H1 (cell line): ENCODE results near the gene RGS16. TPM values are rescaled to one million over a fixed set of nuclear protein-coding genes. Genes with fewer than 3 reads are reported as not detected.

ENCODE experiments used
- CTCF ChIA-PET: fragments of 300-600 bp; sonication (Branson Sonifier 250); formaldehyde crosslinking; loops from one replicate; lab custom pipeline; 2021; ENCODE audit not compliant: partially characterized antibody; lab: Charles Lee
- POLR2A ChIA-PET: fragments of 300-600 bp; sonication (Branson Sonifier 250); formaldehyde crosslinking; loops from one replicate; lab custom pipeline; 2021; ENCODE audit warnings: inconsistent platforms; ENCODE audit not compliant: partially characterized antibody; lab: Charles Lee
- DNase-seq, 2 experiments: peaks; one replicate each; pipeline versions ENCODE4 v3.0.0 to v3.0.0-alpha.2; 2010 to 2022; ENCODE audit warnings: low spot score in 2 of 2, low read depth in 1 of 2, mixed read lengths in 1 of 2
- FAIRE-seq: peaks from 2 replicates; lab custom pipeline; 2011; peaks lifted over from hg19 to GRCh38; lab: Jason Lieb, UNC
- H2AFZ ChIP-seq: 2 replicates; pipeline ENCODE4 v1.8.1; 2012; ENCODE audit warnings: low read length, inconsistent platforms
- H2AK5ac ChIP-seq: 2 replicates; pipeline ENCODE4 v1.6.1; 2013; ENCODE audit warnings: low read depth, low read length
- H2BK120ac ChIP-seq: replicated peaks from 2 replicates; pipeline ENCODE3; 2013; ENCODE audit warnings: low read depth, low read length, inconsistent platforms
- H2BK12ac ChIP-seq: 2 replicates; pipeline ENCODE4 v1.6.1; 2013; ENCODE audit warnings: low read depth, low read length
- H2BK15ac ChIP-seq: 2 replicates; pipeline ENCODE4 v1.6.1; 2013; ENCODE audit warnings: low read length
- H2BK20ac ChIP-seq: 2 replicates; pipeline ENCODE4 v1.6.1; 2013; ENCODE audit warnings: low read length
- H2BK5ac ChIP-seq: 2 replicates; pipeline ENCODE4 v1.6.1; 2013; ENCODE audit warnings: low read depth, low read length
- H3K14ac ChIP-seq: 2 replicates; pipeline ENCODE4 v1.6.1; 2013; ENCODE audit warnings: inconsistent platforms; ENCODE audit not compliant: insufficient read length
- H3K18ac ChIP-seq: 2 replicates; pipeline ENCODE4 v1.6.1; 2013; ENCODE audit warnings: low read length; ENCODE audit errors: extremely low read depth
- H3K23ac ChIP-seq: 2 replicates; pipeline ENCODE4 v1.6.1; 2013; ENCODE audit warnings: inconsistent platforms; ENCODE audit not compliant: insufficient read length
- H3K23me2 ChIP-seq: 2 replicates; pipeline ENCODE4 v1.6.1; 2013; ENCODE audit warnings: low read depth, low read length
- H3K27ac ChIP-seq: 2 replicates; pipeline ENCODE4 v1.6.1; 2011; ENCODE audit warnings: low read depth, low read length, inconsistent platforms
- H3K27me3 ChIP-seq, 4 experiments: replicated peaks in 1 of 4; 1 replicate in 1 of 4; 2 replicates in 3 of 4; pipeline versions ENCODE4 v1.6.1 to v1.8.1; 2011 to 2013; ENCODE audit warnings: low read length in 3 of 4, mild to moderate bottlenecking in 3 of 4, inconsistent platforms in 2 of 4, mixed read lengths in 2 of 4, moderate library complexity in 1 of 4; ENCODE audit not compliant: control insufficient read depth in 3 of 4, insufficient read depth in 3 of 4; ENCODE audit errors: extremely low read depth in 1 of 4
- H3K36me3 ChIP-seq, 4 experiments: 2 replicates each; pipeline versions ENCODE4 v1.6.1 to v1.8.1; 2011 to 2013; ENCODE audit warnings: mild to moderate bottlenecking in 4 of 4, low read length in 3 of 4, moderate library complexity in 2 of 4, control low read depth in 1 of 4, inconsistent platforms in 1 of 4; ENCODE audit not compliant: insufficient read depth in 4 of 4, control insufficient read depth in 2 of 4
- H3K4ac ChIP-seq: replicated peaks from 2 replicates; pipeline ENCODE3; 2013; ENCODE audit warnings: low read length, low read depth, mixed read lengths, inconsistent platforms; ENCODE audit not compliant: insufficient read length
- H3K4me1 ChIP-seq, 4 experiments: replicated peaks in 1 of 4; 1 replicate in 1 of 4; 2 replicates in 3 of 4; pipeline versions ENCODE4 v1.6.1 to v1.8.1; 2011 to 2013; ENCODE audit warnings: low read length in 3 of 4, inconsistent platforms in 2 of 4, mixed read lengths in 1 of 4; ENCODE audit not compliant: insufficient read depth in 4 of 4, control insufficient read depth in 3 of 4
- H3K4me2 ChIP-seq, 2 experiments: 2 replicates each; pipeline versions ENCODE4 v1.6.1 to v1.8.1; 2011 to 2013; ENCODE audit warnings: low read depth in 2 of 2, low read length in 2 of 2, control low read depth in 1 of 2, inconsistent platforms in 1 of 2, mild to moderate bottlenecking in 1 of 2; ENCODE audit not compliant: insufficient read depth in 1 of 2
- H3K4me3 ChIP-seq, 4 experiments: fragments of 200-600, 300-600 bp in 1 of 4; sonication (generic), shearing (Covaris generic), sonication (Bioruptor Twin) in 1 of 4; 2 replicates each; pipeline versions ENCODE4 v1.5.1 to v1.8.1; 2011 to 2016; ENCODE audit warnings: low read length in 4 of 4, low read depth in 3 of 4, control low read depth in 2 of 4, inconsistent platforms in 2 of 4, mild to moderate bottlenecking in 2 of 4, mixed read lengths in 1 of 4, moderate library complexity in 1 of 4; ENCODE audit not compliant: insufficient read depth in 2 of 4; ENCODE audit errors: extremely low read depth in 1 of 4
- H3K56ac ChIP-seq: replicated peaks from 2 replicates; pipeline ENCODE3; 2013; ENCODE audit warnings: low read depth, mild to moderate bottlenecking, mixed read lengths, low read length, inconsistent platforms; ENCODE audit not compliant: insufficient read length
- H3K79me1 ChIP-seq: 2 replicates; pipeline ENCODE4 v1.6.1; 2013; ENCODE audit warnings: low read depth, low read length, control low read depth
- H3K79me2 ChIP-seq, 2 experiments: 2 replicates each; pipeline versions ENCODE4 v1.6.1 to v1.8.1; 2012 to 2013; ENCODE audit warnings: low read length in 2 of 2, mild to moderate bottlenecking in 2 of 2, inconsistent platforms in 1 of 2; ENCODE audit not compliant: insufficient read depth in 2 of 2, control insufficient read depth in 1 of 2
- H3K9ac ChIP-seq, 4 experiments: replicated peaks in 1 of 4; 1 replicate in 1 of 4; 2 replicates in 3 of 4; pipeline versions ENCODE4 v1.6.1 to v1.8.1; 2011 to 2013; ENCODE audit warnings: low read depth in 3 of 4, low read length in 3 of 4, control low read depth in 2 of 4, mild to moderate bottlenecking in 2 of 4, moderate library complexity in 2 of 4, inconsistent platforms in 1 of 4; ENCODE audit errors: extremely low read depth in 1 of 4
- H3K9me3 ChIP-seq, 2 experiments: 2 replicates each; pipeline versions ENCODE4 v1.6.1 to v1.8.1; 2012 to 2013; ENCODE audit warnings: mild to moderate bottlenecking in 2 of 2, moderate library complexity in 2 of 2, control low read depth in 1 of 2, inconsistent platforms in 1 of 2, low read depth in 1 of 2, low read length in 1 of 2, mixed read lengths in 1 of 2; ENCODE audit not compliant: insufficient read depth in 2 of 2
- H4K20me1 ChIP-seq, 2 experiments: replicated peaks in 1 of 2; 2 replicates each; pipeline versions ENCODE3 to v1.8.1; 2011 to 2013; ENCODE audit warnings: inconsistent platforms in 2 of 2, low read length in 2 of 2, mild to moderate bottlenecking in 1 of 2; ENCODE audit not compliant: insufficient read depth in 2 of 2, control insufficient read depth in 1 of 2
- H4K5ac ChIP-seq: 2 replicates; pipeline ENCODE4 v1.6.1; 2013; ENCODE audit warnings: low read length, low read depth, mixed read lengths, inconsistent platforms; ENCODE audit not compliant: insufficient read length
- H4K8ac ChIP-seq: 2 replicates; pipeline ENCODE4 v1.8.0; 2013; ENCODE audit warnings: mild to moderate bottlenecking, moderate library complexity, low read length, inconsistent platforms; ENCODE audit not compliant: insufficient read depth; ENCODE audit errors: extremely low read depth
- H4K91ac ChIP-seq: replicated peaks from 2 replicates; pipeline ENCODE3; 2013; ENCODE audit warnings: low read length, mixed read lengths, inconsistent platforms; ENCODE audit not compliant: insufficient read length
- BACH1 ChIP-seq: IDR thresholded peaks from 2 replicates; pipeline ENCODE4 v1.6.1; 2012; ENCODE audit warnings: low read length, improper control_type of control experiment
- CREB1 ChIP-seq: IDR thresholded peaks from 2 replicates; pipeline ENCODE4 v1.6.1; 2012; ENCODE audit warnings: inconsistent platforms
- EGR1 ChIP-seq: IDR thresholded peaks from 2 replicates; pipeline ENCODE4 v1.6.1; 2011; ENCODE audit warnings: low read depth, low read length, borderline replicate concordance
- KDM1A ChIP-seq: fragments of 200-600, 300-600 bp; sonication (generic); IDR thresholded peaks from 2 replicates; pipeline ENCODE4 v1.7.1; 2016; ENCODE audit warnings: mild to moderate bottlenecking, low read length, borderline replicate concordance
- KDM4A ChIP-seq: IDR thresholded peaks from one replicate; pipeline ENCODE4 v1.7.1; 2012; ENCODE audit warnings: low read depth, mild to moderate bottlenecking, moderate library complexity, low read length, inconsistent platforms; ENCODE audit not compliant: severe bottlenecking
- MAX ChIP-seq: IDR thresholded peaks from 2 replicates; pipeline ENCODE4 v1.6.1; 2012; ENCODE audit warnings: inconsistent platforms
- POLR2A ChIP-seq, 2 experiments: IDR thresholded peaks; 1 replicate in 1 of 2; 2 replicates in 1 of 2; pipeline ENCODE4 v1.6.1; 2011; ENCODE audit warnings: low read depth in 2 of 2, low read length in 2 of 2, mild to moderate bottlenecking in 2 of 2; ENCODE audit errors: control extremely low read depth in 1 of 2
- RNF2 ChIP-seq: fragments of 200-900, 300-1000 bp; sonication (generic); IDR thresholded peaks from 2 replicates; pipeline ENCODE4 v1.7.1; 2016; ENCODE audit warnings: borderline replicate concordance, low read depth, mild to moderate bottlenecking, antibody characterized with exemption, low read length; ENCODE audit not compliant: poor library complexity, severe bottlenecking; ENCODE audit errors: missing control alignments
- SP1 ChIP-seq: IDR thresholded peaks from 2 replicates; pipeline ENCODE4 v1.6.1; 2011; ENCODE audit warnings: low read depth, low read length
- SRF ChIP-seq: IDR thresholded peaks from 2 replicates; pipeline ENCODE4 v1.6.1; 2011; ENCODE audit warnings: mild to moderate bottlenecking, low read depth, low read length, moderate library complexity
- TAF7 ChIP-seq: optimal IDR thresholded peaks from 2 replicates; pipeline ENCODE3; 2011; ENCODE audit warnings: low read depth, mild to moderate bottlenecking, inconsistent platforms, low read length, moderate library complexity, borderline replicate concordance
- YY1 ChIP-seq: IDR thresholded peaks from 2 replicates; pipeline ENCODE4 v1.6.1; 2011; ENCODE audit warnings: low read depth, mild to moderate bottlenecking, low read length
- WGBS, 2 experiments: shearing (Covaris generic) in 1 of 2; methylation state at CpG; one replicate each; pipeline versions ENCODE4 v1.1.6 to v1.1.7; 2013 to 2015; ENCODE audit warnings: low lambda C conversion rate in 2 of 2, mixed read lengths in 2 of 2, inconsistent platforms in 1 of 2, low coverage in 1 of 2, missing lambda C conversion rate in 1 of 2; ENCODE audit not compliant: insufficient replicate concordance in 2 of 2, insufficient coverage in 1 of 2, insufficient read length in 1 of 2; ENCODE audit errors: extremely low coverage in 1 of 2, missing lambda C conversion rate in 1 of 2; 5-methylcytosine and 5-hydroxymethylcytosine counted together
- polyA plus RNA-seq, 7 experiments: library from polyadenylated mRNA; depleted of rRNA in 3 of 7; stranded (reverse) in 5 of 7; unstranded in 2 of 7; fragments of >200 nt in 5 of 7; fragments of 200-250 nt in 2 of 7; gene quantifications; 1 replicate in 5 of 7; 2 replicates in 1 of 7; 4 replicates in 1 of 7; pipeline versions ENCODE4 v1.2.1 to v1.2.3, GENCODE V29; 2011 to 2013; ENCODE audit warnings: missing spikeins in 2 of 7, mixed read lengths in 2 of 7
- total RNA-seq: library from RNA; stranded (reverse); fragmentation: NEBNext Ultra II Directional; extraction: Animal tissue kit (Norgen Biotek cat#: 25700); gene quantifications from 2 replicates; pipeline ENCODE4 v1.2.1, GENCODE V29; 2021

Gene RGS16
- total and polyA plus RNA-seq, 2 of the 8 experiments (the other 6 are each of a cell fraction or from before 2014, with no cell fraction given), result 5.7 to 9.8 TPM

- Histone ChIP-seq H2BK20ac (peak overlapping the region; percentile 74), H2BK120ac (no peak overlapping the region), H3K36me3 (no peaks in the 10 kb centered on the region), H3K4ac (peak overlapping the region; percentile 35), H3K4me1 (peaks cover 24 to 53% (median 31%) of the 10 kb centered on the region in 4 experiments), H2AK5ac (no peak overlapping the region), H4K20me1 (no peaks in the 10 kb centered on the region), H2BK5ac (peak overlapping the region; percentile 66), H3K4me2 (peak overlapping the region; percentile 69 to 80), H3K79me2 (no peaks in the 10 kb centered on the region), H3K27me3 (peaks cover 0 to 29% (median 14%) of the 10 kb centered on the region in 4 experiments; a peak in 6 of 7 replicates), H3K9ac (peak overlapping the region in 3 of 4 experiments; percentile 54 to 62 (median 62); a peak in 5 of 7 replicates), H3K4me3 (peak overlapping the region; percentile 26 to 65 (median 52)), H3K23me2 (peaks cover 11% of the 10 kb centered on the region), H4K91ac (peak overlapping the region; percentile 91), H4K8ac (peak overlapping the region; percentile 92), H2BK12ac (peak overlapping the region; percentile 96; the same call in 1 of the 2 replicates), H3K27ac (peak overlapping the region; percentile 49; the same call in 1 of the 2 replicates), H3K9me3 (no peaks in the 10 kb centered on the region), H4K5ac (peak overlapping the region; percentile 47), H3K14ac (no peak overlapping the region), H2AFZ (0 out of 2 replicates have a peak overlapping the region, but pooled peaks have one; percentile 10), H2BK15ac (peak overlapping the region; percentile 40), H3K56ac (no peak overlapping the region), H3K23ac (no peak overlapping the region), H3K79me1 (no peaks in the 10 kb centered on the region), H3K18ac (peak overlapping the region; percentile 88; the same call in 1 of the 2 replicates)
- POLR2A ChIA-PET, result interaction anchor here (0.9 to 11.9 kb wide), 20 partner anchors 13 to 226 kb away, joined by 3 to 231 read pairs (median 8); partner anchors contain the start of genes DHX9, NPL, RGS16 and RGS8
- WGBS, 2 experiments, result 2% methylated on average over 22 of the region's 56 CpGs; no CpG with 5 or more reads in 1 of the 2 experiments
- CTCF ChIA-PET, result interaction anchor here (0.5 to 37.1 kb wide), 6 partner anchors 9 to 204 kb away, joined by 3 to 1131 read pairs (median 18); partner anchors contain the start of gene NPL
- no peak for FAIRE-seq
- DNase-seq, result peak in 1 of 2 experiments; percentile 75
- TF ChIP-seq SP1 (0 out of 2 replicates have a peak, but pooled peaks have one; percentile 11), TAF7 (no peak), KDM1A (no peak), POLR2A (IDR thresholded peaks at IDR 0.05; ENCODE audit: control extremely low read depth in 1 of 2, low read depth in 2 of 2, low read length in 2 of 2) (no peak; a peak in 1 of 3 replicates), BACH1 (no peak), RNF2 (peak; percentile 65), EGR1 (peak; percentile 59), KDM4A (peak; percentile 89), MAX (peak; percentile 86), CREB1 (peak; percentile 79), YY1 (no peak), SRF (no peak)
These were observed 10.7 kb upstream of the RGS16 start for GRCh38 chr1:182614796-182615454.
